ENCODE results near the gene RBFOX2. TPM values are rescaled to one million over a fixed set of nuclear protein-coding genes. Genes with fewer than 3 reads are reported as not detected.

The RBFOX2 gene
- total RNA-seq, 1 donor from 2014 or later = 126 TPM

DNA sequence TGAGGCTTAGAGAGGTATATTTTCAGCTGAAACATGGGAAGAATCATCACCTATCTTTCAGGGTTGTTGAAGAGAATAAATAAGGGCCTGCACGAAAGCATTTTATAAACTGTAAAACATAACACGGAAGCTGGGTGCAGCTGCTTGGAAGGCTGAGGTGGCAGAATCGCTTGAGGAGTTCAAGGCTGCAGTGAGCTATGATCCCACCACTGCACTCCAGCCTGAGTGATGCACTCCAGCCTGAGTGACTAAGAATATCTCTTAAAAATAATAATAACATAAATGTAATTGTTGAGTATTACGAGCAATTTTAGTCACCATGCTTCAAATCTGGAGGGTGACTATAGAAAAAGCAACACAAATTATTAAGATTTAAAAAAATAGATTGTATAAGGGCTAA lies 16.3 kb downstream of the RBFOX2 start:
- TF ChIP-seq, protein P1, sequence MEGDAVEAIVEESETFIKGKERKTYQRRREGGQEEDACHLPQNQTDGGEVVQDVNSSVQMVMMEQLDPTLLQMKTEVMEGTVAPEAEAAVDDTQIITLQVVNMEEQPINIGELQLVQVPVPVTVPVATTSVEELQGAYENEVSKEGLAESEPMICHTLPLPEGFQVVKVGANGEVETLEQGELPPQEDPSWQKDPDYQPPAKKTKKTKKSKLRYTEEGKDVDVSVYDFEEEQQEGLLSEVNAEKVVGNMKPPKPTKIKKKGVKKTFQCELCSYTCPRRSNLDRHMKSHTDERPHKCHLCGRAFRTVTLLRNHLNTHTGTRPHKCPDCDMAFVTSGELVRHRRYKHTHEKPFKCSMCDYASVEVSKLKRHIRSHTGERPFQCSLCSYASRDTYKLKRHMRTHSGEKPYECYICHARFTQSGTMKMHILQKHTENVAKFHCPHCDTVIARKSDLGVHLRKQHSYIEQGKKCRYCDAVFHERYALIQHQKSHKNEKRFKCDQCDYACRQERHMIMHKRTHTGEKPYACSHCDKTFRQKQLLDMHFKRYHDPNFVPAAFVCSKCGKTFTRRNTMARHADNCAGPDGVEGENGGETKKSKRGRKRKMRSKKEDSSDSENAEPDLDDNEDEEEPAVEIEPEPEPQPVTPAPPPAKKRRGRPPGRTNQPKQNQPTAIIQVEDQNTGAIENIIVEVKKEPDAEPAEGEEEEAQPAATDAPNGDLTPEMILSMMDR (conservative IDR thresholded peaks at IDR 0.05) = no peak
- peaks cover 64% of the 10 kb centered on the region for H3K4me1 Mint-ChIP-seq
- H3K4me3 Mint-ChIP-seq = no peak overlapping the region
- no peaks in the 10 kb centered on the region for H3K27me3 Mint-ChIP-seq (ENCODE audit: low read depth)
- H3K36me3 Mint-ChIP-seq (ENCODE audit: low read depth) = no peaks in the 10 kb centered on the region
- no peaks in the 10 kb centered on the region for H3K9me3 Mint-ChIP-seq
- no peak overlapping the region for H3K27ac Mint-ChIP-seq (ENCODE audit: unreplicated experiment)
- no peak for DNase-seq (ENCODE audit: low read depth, low spot score)

DNA sequence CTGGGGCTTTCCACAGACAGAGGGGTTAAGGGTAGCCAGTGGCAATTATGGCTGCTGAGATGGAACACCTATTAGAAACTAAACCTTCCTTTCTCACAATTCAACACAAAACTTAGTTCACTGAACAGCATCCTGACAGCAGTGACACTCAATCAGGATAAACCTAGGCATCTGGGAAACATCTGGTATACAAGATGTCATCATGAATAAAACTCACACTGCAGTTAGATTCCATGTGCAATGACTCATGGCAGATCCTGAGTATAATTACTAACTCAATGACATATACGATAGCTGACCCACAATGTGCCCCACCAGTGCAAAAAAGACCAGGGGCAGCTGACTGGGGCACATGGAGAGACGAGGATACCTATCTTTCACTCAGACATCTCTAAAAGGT lies 17.7 kb downstream of the RBFOX2 start:
- H3K27me3 Mint-ChIP-seq (ENCODE audit: low read depth) = no peaks in the 10 kb centered on the region
- no peak for DNase-seq (ENCODE audit: low read depth, low spot score)
- H3K36me3 Mint-ChIP-seq (ENCODE audit: low read depth) = no peaks in the 10 kb centered on the region
- no peaks in the 10 kb centered on the region for H3K9me3 Mint-ChIP-seq
- peaks cover 56% of the 10 kb centered on the region for H3K4me1 Mint-ChIP-seq
- no peak overlapping the region for H3K4me3 Mint-ChIP-seq
- no peak overlapping the region for H3K27ac Mint-ChIP-seq (ENCODE audit: unreplicated experiment)
- TF ChIP-seq, protein P1 (conservative IDR thresholded peaks at IDR 0.05) = no peak

DNA sequence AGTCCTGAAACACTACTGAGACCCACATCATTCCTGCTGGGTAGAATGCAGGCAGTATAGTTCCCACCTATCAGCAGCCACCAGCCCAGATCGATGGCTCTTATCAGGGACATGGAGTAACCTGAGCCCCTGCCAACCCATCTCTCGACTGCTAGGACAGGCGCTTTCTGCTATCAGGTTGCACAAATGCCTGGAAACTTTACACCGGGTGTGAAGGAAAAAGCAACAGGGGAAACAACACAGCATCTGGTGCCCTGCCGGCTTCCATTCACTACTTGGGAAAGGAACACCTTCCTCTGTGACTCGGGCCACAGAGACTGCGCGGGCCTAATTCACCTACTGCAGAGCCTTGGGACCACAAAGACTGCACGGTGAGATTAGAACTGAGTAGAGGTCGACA lies 18.5 kb downstream of the RBFOX2 start:
- DNase-seq (ENCODE audit: low read depth, low spot score) = no peak
- Mint-ChIP-seq H3K4me1 (peaks cover 50% of the 10 kb centered on the region), H3K27ac (ENCODE audit: unreplicated experiment) (no peak overlapping the region), H3K36me3 (ENCODE audit: low read depth) (no peaks in the 10 kb centered on the region), H3K4me3 (no peak overlapping the region), H3K9me3 (no peaks in the 10 kb centered on the region), H3K27me3 (ENCODE audit: low read depth) (no peaks in the 10 kb centered on the region)
- TF ChIP-seq, protein P1 (conservative IDR thresholded peaks at IDR 0.05) = no peak

DNA sequence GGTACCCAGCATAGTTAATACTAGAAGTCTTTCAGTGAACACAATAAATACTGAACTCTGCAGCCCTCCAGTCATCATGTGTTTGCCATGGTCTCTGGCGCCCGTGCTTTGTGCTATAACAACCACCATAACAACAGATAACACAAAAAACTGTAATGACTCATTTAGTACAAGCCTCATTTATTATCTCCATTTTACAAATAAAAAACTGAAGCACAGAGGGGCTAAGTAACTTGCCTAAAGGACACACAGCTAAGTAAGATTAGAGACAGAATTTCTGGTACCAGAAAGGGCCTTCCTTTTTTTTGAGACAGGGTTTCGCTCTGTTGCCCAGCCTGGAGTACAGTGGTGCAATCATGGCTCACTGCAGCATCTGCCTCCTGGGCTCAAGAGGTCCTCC lies 19.5 kb downstream of the RBFOX2 start:
- H3K4me1 Mint-ChIP-seq = peaks cover 45% of the 10 kb centered on the region
- peaks cover 2% of the 10 kb centered on the region for H3K36me3 Mint-ChIP-seq (ENCODE audit: low read depth)
- no peak for DNase-seq (ENCODE audit: low read depth, low spot score)
- no peak overlapping the region for H3K4me3 Mint-ChIP-seq
- H3K27ac Mint-ChIP-seq (ENCODE audit: unreplicated experiment) = no peak overlapping the region
- TF ChIP-seq, protein P1 (conservative IDR thresholded peaks at IDR 0.05) = no peak
- no peaks in the 10 kb centered on the region for H3K27me3 Mint-ChIP-seq (ENCODE audit: low read depth)
- peaks cover 5% of the 10 kb centered on the region for H3K9me3 Mint-ChIP-seq

DNA sequence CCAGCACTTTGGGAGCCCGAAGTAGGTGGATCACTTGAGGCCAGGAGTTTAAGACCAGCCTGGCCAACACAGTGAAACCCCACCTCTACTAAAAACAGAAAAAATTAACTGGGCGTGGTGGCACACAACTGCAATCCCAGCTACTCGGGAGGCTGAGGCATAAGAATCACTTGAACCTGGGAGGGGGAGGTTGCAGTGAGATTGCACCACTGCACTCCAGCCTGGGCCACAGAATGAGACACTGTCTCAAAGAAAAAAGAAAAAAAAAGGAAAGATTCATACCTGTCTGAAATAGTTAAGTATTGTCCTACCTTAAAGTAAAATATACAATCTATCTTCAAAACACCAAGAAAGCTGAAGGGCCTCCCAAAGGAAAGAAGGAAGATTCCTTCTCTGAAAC lies 20.1 kb downstream of the RBFOX2 start:
- DNase-seq (ENCODE audit: low read depth, low spot score) = no peak
- TF ChIP-seq, protein P1 (conservative IDR thresholded peaks at IDR 0.05) = no peak
- Mint-ChIP-seq H3K4me1 (peaks cover 46% of the 10 kb centered on the region), H3K27ac (ENCODE audit: unreplicated experiment) (no peak overlapping the region), H3K27me3 (ENCODE audit: low read depth) (no peaks in the 10 kb centered on the region), H3K36me3 (ENCODE audit: low read depth) (peaks cover 7% of the 10 kb centered on the region), H3K9me3 (peaks cover 6% of the 10 kb centered on the region), H3K4me3 (no peak overlapping the region)

DNA sequence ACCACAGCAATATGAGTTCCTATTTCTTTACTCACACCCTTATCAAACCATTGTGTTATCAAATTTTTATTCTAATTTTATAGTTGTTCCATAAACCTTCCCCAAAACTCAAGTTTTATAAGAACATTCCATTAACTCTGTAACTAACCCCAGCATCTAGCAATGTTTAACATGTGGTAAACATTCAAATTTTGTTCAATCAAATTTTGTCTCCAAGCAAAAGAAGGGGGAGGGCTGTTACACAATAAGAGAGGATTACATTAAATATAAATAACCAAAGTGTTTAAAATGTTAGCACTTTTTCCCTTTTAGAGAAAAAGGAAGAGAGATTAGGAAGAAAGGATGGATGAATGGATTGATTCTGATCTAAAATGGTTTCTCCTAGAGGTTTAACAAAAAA lies 20.5 kb downstream of the RBFOX2 start:
- H3K27ac Mint-ChIP-seq (ENCODE audit: unreplicated experiment) = no peak overlapping the region
- TF ChIP-seq, protein P1 (conservative IDR thresholded peaks at IDR 0.05) = no peak
- peaks cover 6% of the 10 kb centered on the region for H3K9me3 Mint-ChIP-seq
- H3K27me3 Mint-ChIP-seq (ENCODE audit: low read depth) = no peaks in the 10 kb centered on the region
- no peak for DNase-seq (ENCODE audit: low read depth, low spot score)
- no peak overlapping the region for H3K4me3 Mint-ChIP-seq
- peaks cover 44% of the 10 kb centered on the region for H3K4me1 Mint-ChIP-seq
- peaks cover 7% of the 10 kb centered on the region for H3K36me3 Mint-ChIP-seq (ENCODE audit: low read depth)

Measured in neural crest cell (in vitro differentiated cells).